B cell (primary cell): ENCODE data around the gene HDGFL1. TPM values are rescaled to one million over a fixed set of nuclear protein-coding genes. Genes with fewer than 3 reads are reported as not detected.

Source experiments
- ATAC-seq: fragments of 200-7000 bp; cut with Tn5 transposase; one replicate; pipeline ENCODE4 v1.10.0; 2021; ENCODE audit warnings: low read depth, mild to moderate bottlenecking, moderate number of reproducible peaks, moderate library complexity
- CTCF ChIA-PET: fragments of 350-600 bp; sonication (Branson Sonifier 250); formaldehyde crosslinking; loops from one replicate; lab custom pipeline; 2021; ENCODE audit warnings: antibody characterized with exemption, inconsistent platforms; lab: Charles Lee
- POLR2A ChIA-PET: fragments of 350-600 bp; sonication (Branson Sonifier 250); formaldehyde crosslinking; loops from one replicate; lab custom pipeline; 2021; ENCODE audit warnings: antibody characterized with exemption; lab: Charles Lee
- DNase-seq: peaks from one replicate; pipeline ENCODE4 v3.0.0; 2013
- H2AFZ ChIP-seq: 2 replicates; pipeline ENCODE4 v1.6.1; 2012; ENCODE audit warnings: mild to moderate bottlenecking, low read depth, low read length; ENCODE audit not compliant: insufficient read depth, poor library complexity, severe bottlenecking
- H3K27ac ChIP-seq, 2 donors: 1 replicate in 1 of 2; 2 replicates in 1 of 2; pipeline ENCODE4 v1.5.1; 2012 to 2013; ENCODE audit warnings: low read length in 2 of 2, mild to moderate bottlenecking in 2 of 2, moderate library complexity in 1 of 2
- H3K27me3 ChIP-seq, 4 experiments: fragments of 200-600 bp in 1 of 4; sonication (generic) in 1 of 4; replicated peaks in 1 of 4; 1 replicate in 2 of 4; 2 replicates in 2 of 4; pipeline versions ENCODE4 v1.6.1 to v1.7.0; 2013 to 2016; ENCODE audit warnings: low read length in 3 of 4, mild to moderate bottlenecking in 2 of 4, mixed read lengths in 1 of 4, moderate library complexity in 1 of 4; ENCODE audit not compliant: insufficient read depth in 4 of 4, control insufficient read depth in 3 of 4; ENCODE audit errors: control extremely low read depth in 1 of 4
- H3K36me3 ChIP-seq, 2 experiments: replicated peaks in 1 of 2; 1 replicate in 1 of 2; 2 replicates in 1 of 2; pipeline versions ENCODE4 v1.6.1 to v1.7.1; 2013; ENCODE audit warnings: low read length in 1 of 2; ENCODE audit not compliant: insufficient read depth in 2 of 2, control insufficient read depth in 1 of 2; ENCODE audit errors: control extremely low read depth in 1 of 2, extremely low read depth in 1 of 2
- H3K4me1 ChIP-seq, 2 donors: fragments of 200-600 bp in 1 of 2; sonication (generic) in 1 of 2; 1 replicate in 1 of 2; 2 replicates in 1 of 2; pipeline versions ENCODE4 v1.5.1 to v1.6.1; 2013 to 2017; ENCODE audit warnings: low read length in 2 of 2; ENCODE audit not compliant: control insufficient read depth in 2 of 2, insufficient read depth in 2 of 2
- H3K4me2 ChIP-seq: replicated peaks from 2 replicates; pipeline ENCODE3; 2012; ENCODE audit warnings: mild to moderate bottlenecking, low read depth, low read length; ENCODE audit not compliant: poor library complexity, severe bottlenecking
- H3K4me3 ChIP-seq, 5 experiments: fragments of 200-600 bp in 1 of 5; sonication (generic) in 1 of 5; 1 replicate in 3 of 5; 2 replicates in 2 of 5; pipeline versions ENCODE4 v1.5.1 to v1.7.0; 2011 to 2016; ENCODE audit warnings: low read length in 4 of 5, mild to moderate bottlenecking in 4 of 5, low read depth in 2 of 5, control low read depth in 1 of 5, moderate library complexity in 1 of 5; ENCODE audit not compliant: insufficient read depth in 1 of 5; ENCODE audit errors: control extremely low read depth in 1 of 5, extremely low read depth in 1 of 5
- H3K79me2 ChIP-seq: fragments of 200-600 bp; sonication (generic); one replicate; pipeline ENCODE4 v1.6.0; 2016; ENCODE audit warnings: low read length; ENCODE audit not compliant: control insufficient read depth, insufficient read depth
- H3K9ac ChIP-seq: fragments of 200-600 bp; sonication (generic); 2 replicates; pipeline ENCODE4 v1.6.1; 2017; ENCODE audit warnings: mild to moderate bottlenecking, low read length, moderate library complexity
- H3K9me3 ChIP-seq, 3 donors: one replicate each; pipeline versions ENCODE4 v1.6.1 to v1.7.1; 2013; ENCODE audit warnings: low read length in 2 of 3; ENCODE audit not compliant: control insufficient read depth in 2 of 3, insufficient read depth in 1 of 3; ENCODE audit errors: control extremely low read depth in 1 of 3
- H4K20me1 ChIP-seq: 2 replicates; pipeline ENCODE4 v1.6.0; 2012; ENCODE audit warnings: mild to moderate bottlenecking, low read length; ENCODE audit not compliant: insufficient read depth, control insufficient read depth, poor library complexity, severe bottlenecking
- H3K27ac Mint-ChIP-seq: one replicate; pipeline ENCODE4 v1.8.0; 2021; ENCODE audit warnings: mixed read lengths
- H3K27me3 Mint-ChIP-seq: one replicate; pipeline ENCODE4 v1.8.0; 2021; ENCODE audit warnings: mixed read lengths
- H3K4me1 Mint-ChIP-seq: one replicate; pipeline ENCODE4 v1.8.0; 2021; ENCODE audit warnings: mixed read lengths
- H3K4me3 Mint-ChIP-seq: one replicate; pipeline ENCODE4 v1.8.0; 2021; ENCODE audit warnings: mixed read lengths
- H3K9me3 Mint-ChIP-seq: one replicate; pipeline ENCODE4 v1.8.0; 2022; ENCODE audit warnings: mixed read lengths; ENCODE audit not compliant: insufficient read depth
- EZH2 ChIP-seq: IDR thresholded peaks from 2 replicates; pipeline ENCODE4 v1.6.1; 2012; ENCODE audit warnings: borderline replicate concordance, low read depth, mild to moderate bottlenecking, moderate library complexity, low read length; ENCODE audit not compliant: insufficient read depth, poor library complexity, severe bottlenecking
- WGBS: methylation state at CpG from one replicate; pipeline ENCODE4 v1.1.5; 2013; ENCODE audit warnings: missing lambda C conversion rate; ENCODE audit not compliant: insufficient coverage; 5-methylcytosine and 5-hydroxymethylcytosine counted together
- intact Hi-C: fragments of 100-400 bp; cut with micrococcal nuclease; formaldehyde crosslinking; loops from one replicate; pipeline ENCODE4 v1.10.0; 2022
- polyA plus RNA-seq: library from polyadenylated mRNA; depleted of rRNA; stranded (reverse); fragments of >200 nt; gene quantifications from 2 replicates; pipeline ENCODE4 v1.2.3, GENCODE V29; 2012
- total RNA-seq, 2 donors: library from RNA; stranded (reverse); fragments of 120-200 nt in 1 of 2; gene quantifications; 1 replicate in 1 of 2; 2 replicates in 1 of 2; pipeline versions ENCODE4 v1.2.3 to v1.2.4, GENCODE V29; 2013 to 2022
- TF ChIP-seq, protein P1 (sequence below): fragments of 200-600 bp; IDR thresholded peaks from one replicate; pipeline ENCODE4 v1.8.0; 2022; ENCODE audit warnings: antibody characterized with exemption, mild to moderate bottlenecking

Gene HDGFL1
- total and polyA plus RNA-seq, 2 donors (not counting 1 experiment from before 2014, with no cell fraction given), result not detected

DNA sequence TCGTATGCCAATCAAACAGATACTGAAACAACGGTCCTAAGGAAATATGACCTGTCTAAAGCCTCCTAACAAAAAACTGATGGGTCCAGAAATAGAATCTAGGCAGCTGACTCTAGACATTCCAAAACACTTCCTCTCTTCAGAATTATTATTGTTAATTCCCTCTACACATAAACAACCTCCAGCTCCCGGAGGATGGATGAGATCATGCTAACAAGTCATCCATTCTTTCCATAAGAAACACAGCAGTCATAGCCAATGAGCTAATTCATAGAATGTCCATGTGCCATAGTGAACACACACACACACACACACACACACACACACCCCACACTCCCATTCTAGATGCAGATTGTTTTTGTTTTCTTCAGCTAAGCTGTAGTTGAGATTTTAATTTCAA is 44.3 kb downstream of the HDGFL1 start:
- DNase-seq (no peak), ATAC-seq (no peak)
- Histone ChIP-seq H3K36me3 (no peaks in the 10 kb centered on the region), H3K4me2 (no peak overlapping the region), H3K4me1 (no peaks in the 10 kb centered on the region), H3K27ac (no peak overlapping the region), H3K9ac (no peak overlapping the region), H3K4me3 (no peak overlapping the region), H3K9me3 (peaks cover 0 to 3% (median 0%) of the 10 kb centered on the region in 3 donors), H4K20me1 (no peaks in the 10 kb centered on the region), H3K27me3 (no peaks in the 10 kb centered on the region), H3K79me2 (no peaks in the 10 kb centered on the region), H2AFZ (no peak overlapping the region)
- no peak for TF ChIP-seq EZH2
- TF ChIP-seq, protein P1, sequence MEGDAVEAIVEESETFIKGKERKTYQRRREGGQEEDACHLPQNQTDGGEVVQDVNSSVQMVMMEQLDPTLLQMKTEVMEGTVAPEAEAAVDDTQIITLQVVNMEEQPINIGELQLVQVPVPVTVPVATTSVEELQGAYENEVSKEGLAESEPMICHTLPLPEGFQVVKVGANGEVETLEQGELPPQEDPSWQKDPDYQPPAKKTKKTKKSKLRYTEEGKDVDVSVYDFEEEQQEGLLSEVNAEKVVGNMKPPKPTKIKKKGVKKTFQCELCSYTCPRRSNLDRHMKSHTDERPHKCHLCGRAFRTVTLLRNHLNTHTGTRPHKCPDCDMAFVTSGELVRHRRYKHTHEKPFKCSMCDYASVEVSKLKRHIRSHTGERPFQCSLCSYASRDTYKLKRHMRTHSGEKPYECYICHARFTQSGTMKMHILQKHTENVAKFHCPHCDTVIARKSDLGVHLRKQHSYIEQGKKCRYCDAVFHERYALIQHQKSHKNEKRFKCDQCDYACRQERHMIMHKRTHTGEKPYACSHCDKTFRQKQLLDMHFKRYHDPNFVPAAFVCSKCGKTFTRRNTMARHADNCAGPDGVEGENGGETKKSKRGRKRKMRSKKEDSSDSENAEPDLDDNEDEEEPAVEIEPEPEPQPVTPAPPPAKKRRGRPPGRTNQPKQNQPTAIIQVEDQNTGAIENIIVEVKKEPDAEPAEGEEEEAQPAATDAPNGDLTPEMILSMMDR, result no peak
- H3K9me3 Mint-ChIP-seq, result peaks cover 4% of the 10 kb centered on the region
- no peak overlapping the region for H3K4me3 Mint-ChIP-seq
- 76% methylated on average over 2 of the region's 3 CpGs for WGBS
- POLR2A ChIA-PET, result no interaction called here
- intact Hi-C loops, result no loop called here
- CTCF ChIA-PET, result no interaction called here
- no peaks in the 10 kb centered on the region for H3K27me3 Mint-ChIP-seq
- H3K27ac Mint-ChIP-seq, result no peak overlapping the region
- no peaks in the 10 kb centered on the region for H3K4me1 Mint-ChIP-seq

DNA sequence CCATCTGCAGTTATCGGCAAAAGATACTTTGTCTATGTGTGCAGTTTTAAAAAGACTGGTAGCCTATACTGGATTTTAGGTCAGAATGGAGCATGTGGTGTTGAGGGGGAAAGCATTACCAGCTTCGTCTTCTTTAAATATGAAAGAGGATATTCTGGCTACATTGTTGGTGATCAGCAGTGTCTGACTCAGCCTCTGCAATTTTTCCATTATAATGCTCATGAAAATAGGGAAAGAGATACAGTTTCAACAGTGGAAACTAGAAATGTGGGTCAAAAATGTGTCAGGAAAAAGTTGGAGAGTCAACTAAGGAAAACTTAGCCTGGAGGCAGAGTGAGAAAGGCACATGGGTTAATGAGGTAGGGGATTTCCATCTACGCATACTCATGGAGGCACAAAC is 45.2 kb downstream of the HDGFL1 start:
- ChIA-PET POLR2A (no interaction called here), CTCF (no interaction called here)
- H3K9me3 ChIP-seq, result peaks cover 0 to 5% (median 0%) of the 10 kb centered on the region in 3 donors
- H3K4me3 ChIP-seq, result no peak overlapping the region
- TF ChIP-seq, protein P1, result no peak
- TF ChIP-seq EZH2, result no peak
- 100% methylated on average over 2 of the region's 3 CpGs for WGBS
- no peak overlapping the region for H3K27ac ChIP-seq
- H3K4me3 Mint-ChIP-seq, result no peak overlapping the region
- no peak overlapping the region for H2AFZ ChIP-seq
- no peaks in the 10 kb centered on the region for H3K27me3 ChIP-seq
- no peaks in the 10 kb centered on the region for H4K20me1 ChIP-seq
- no peaks in the 10 kb centered on the region for H3K36me3 ChIP-seq
- no peaks in the 10 kb centered on the region for H3K4me1 Mint-ChIP-seq
- DNase-seq (no peak), ATAC-seq (no peak)
- H3K79me2 ChIP-seq, result no peaks in the 10 kb centered on the region
- no peaks in the 10 kb centered on the region for H3K4me1 ChIP-seq
- H3K9me3 Mint-ChIP-seq, result peaks cover 5% of the 10 kb centered on the region
- no peak overlapping the region for H3K27ac Mint-ChIP-seq
- intact Hi-C loops, result no loop called here
- no peak overlapping the region for H3K4me2 ChIP-seq
- H3K9ac ChIP-seq, result no peak overlapping the region
- no peaks in the 10 kb centered on the region for H3K27me3 Mint-ChIP-seq
